Stimulated activated CD8-positive, alpha-beta memory T cell treated with anti-CD3 and anti-CD28 coated beads, Interleukin-4, amount 100 ng/mL, for 1 hour (primary cell): ENCODE data around the gene GLRA2.
"Not testable (repeated sequence)": the region's sequence is repeated elsewhere in the genome, so short reads cannot be mapped to it uniquely, and the experiment has no call there.

Experiments
- DNase-seq, 2 donors: peaks; one replicate each; pipeline ENCODE4 v3.0.0-alpha.2; 2020; ENCODE audit warnings: low read depth in 2 of 2, low spot score in 1 of 2

Gene GLRA2

DNA sequence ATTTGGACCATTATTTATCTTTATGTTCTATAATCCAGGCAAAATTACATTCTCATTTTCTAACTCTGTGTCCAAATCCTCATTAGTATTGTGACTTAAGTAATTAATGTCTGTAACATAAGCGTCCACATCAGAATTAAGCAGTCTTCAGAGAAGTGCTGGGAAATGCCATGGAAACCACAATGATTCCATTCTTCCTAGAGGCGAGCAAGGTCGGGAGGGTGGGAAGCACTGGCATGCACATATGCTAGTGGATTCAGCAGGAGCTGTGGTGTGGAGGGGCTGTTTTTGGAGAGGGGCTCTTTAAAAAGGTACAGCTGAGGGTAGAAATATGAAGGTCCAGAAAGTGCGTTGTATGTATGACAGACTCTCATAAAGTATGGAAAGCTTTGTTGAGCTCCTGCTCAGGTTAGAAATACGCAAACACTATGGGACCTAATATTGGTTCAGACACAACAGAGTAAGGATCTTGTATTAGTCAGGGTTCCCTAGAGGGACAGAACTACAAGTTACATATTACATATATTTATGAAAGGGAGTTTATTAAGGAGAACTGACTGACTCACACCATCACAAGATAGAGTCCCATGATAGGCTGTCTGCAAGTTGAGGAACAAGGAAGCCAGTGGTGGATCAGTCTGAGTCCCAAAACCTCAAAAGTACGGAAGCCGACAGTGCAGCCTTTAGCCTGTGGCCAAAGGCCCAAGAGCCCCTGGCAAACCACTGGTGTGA, 61.5 kb downstream of the GLRA2 start:
- DNase-seq, result no peak

DNA sequence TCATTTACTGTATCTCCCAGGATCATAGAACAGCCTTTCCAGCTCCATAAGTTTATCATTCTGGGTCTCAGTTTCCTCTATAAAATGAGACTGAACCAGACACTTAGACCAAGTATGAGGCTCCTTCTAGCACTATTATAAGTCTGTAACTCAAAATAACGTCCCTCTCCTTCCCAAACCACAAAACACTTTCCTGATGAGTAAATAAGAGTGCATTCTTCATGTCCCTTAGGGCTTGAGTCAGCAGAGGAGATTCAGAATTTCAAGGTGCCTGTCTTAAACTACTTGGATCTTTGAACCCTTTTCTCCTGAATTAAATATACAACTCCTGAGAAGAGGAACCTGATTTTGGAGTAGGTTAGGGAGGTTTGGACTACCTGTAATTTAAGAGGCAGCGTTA, 62.6 kb downstream of the GLRA2 start:
- DNase-seq, result no peak

DNA sequence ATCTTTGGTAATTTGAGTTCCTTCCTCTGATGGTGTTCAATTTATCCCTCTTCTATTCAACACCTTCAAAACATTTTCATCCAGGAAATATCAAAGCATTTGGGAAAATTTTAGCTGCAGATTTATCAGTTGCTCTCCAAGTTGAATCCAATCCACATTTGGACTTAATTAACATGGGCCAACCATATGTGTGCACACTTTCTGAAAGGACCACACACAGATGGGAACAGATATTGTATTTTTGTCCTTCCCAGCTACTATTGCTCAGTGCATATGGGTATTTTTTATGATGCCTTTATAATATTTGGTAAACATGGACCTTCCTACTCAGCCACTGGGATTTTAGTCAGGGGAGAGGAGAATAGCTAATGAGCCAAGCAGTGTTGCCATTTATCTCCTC, 65.2 kb downstream of the GLRA2 start:
- DNase-seq, result no peak

DNA sequence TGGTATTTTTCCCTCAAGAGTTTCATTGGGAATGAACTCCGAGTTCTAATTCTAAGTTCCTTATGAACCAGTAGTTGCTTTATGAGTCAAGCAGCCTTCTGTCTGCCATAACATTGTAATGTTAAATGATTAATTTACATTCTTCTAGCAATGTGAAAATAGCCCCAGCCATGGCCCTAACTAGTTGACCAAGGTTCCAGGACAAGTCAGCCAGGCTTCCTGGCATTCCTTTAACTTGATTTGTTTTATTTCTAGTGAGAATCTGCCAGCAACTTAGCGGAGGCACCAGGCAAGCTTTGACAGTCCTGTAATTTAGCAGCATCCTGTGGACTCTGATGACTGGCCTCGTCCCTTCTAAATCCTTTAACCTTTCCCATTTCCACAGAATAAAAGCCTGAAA, 69.0 kb downstream of the GLRA2 start:
- DNase-seq, result no peak

DNA sequence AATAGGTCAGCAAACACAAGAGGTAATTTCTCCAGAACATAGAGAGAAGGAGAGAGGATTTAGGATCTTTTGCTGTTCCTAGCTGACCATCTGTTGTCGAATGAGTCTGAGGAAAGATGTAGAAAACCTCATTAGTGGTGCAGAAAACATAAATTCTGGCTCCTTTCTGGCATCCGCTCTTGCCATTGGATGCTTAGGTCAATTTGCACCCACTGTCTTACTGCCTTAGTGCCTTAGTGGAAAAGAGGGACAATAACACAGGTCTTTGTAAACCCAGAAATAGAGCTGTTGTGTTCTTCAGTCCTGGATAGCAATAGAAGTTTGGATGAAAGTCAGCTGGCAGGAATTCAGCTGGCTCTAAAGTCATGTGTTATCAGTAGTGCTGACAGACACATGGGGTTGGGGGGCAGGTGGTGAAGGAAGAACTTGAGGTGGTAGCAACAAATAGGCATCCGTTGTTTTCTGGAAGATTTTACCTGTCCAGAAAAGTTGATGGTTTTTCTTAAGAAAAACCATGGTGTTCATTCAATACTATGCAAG, 78.2 kb downstream of the GLRA2 start:
- no peak for DNase-seq

DNA sequence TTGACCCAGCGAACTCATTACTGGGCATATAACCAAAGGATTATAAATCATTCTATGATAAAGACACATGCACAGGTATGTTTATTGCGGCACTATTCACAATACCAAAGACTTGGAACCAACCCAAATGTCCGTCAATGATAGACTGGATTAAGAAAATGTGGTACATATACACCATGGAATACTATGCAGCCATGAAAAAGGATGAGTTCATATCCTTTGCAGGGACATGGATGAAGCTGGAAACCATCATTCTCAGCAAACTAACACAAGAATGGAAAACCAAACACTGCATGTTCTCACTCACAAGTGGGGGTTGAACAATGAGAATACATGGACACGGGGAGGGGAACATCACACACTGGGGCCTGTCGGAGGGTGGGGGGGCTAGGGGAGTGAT, 83.1 kb downstream of the GLRA2 start:
- not testable (repeated sequence) for DNase-seq

DNA sequence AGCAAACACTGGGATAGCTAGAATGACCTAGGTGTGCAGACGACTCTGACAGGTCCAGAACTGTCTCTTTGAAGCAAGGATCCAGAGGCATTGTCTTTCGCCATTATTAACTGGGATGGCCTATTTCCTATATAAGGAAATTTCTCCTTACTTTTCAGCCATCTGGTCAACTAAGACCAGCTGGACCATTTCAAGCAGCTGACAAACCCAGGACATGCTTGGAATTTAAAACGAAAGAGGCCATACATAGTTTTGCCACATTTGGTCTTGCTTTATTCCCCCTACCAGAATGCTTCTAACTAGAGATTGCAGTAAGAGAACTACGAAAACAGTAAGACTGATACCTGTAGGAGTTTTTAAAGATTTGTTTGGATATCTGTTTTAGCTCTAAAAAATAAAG, 87.0 kb downstream of the GLRA2 start:
- no peak for DNase-seq

DNA sequence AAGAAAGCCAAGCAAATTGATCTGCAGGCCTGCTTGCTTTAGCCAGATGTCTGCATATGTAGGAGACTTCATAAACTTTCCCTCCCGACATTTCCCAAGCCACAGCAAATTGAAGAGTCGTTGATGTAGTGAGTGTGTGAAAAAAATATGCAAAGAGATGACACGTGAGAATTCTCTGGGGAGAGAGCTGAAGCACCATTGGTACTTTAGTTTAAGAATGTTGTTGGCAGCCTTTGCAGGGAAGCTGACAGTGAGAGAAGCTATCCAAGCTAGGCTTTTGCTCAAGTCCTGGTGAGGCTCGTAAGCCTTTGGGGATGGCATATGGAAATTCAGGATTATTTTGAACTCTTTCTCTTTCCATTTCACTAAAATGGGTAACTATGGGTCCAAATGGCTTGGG, 87.5 kb downstream of the GLRA2 start:
- no peak for DNase-seq

DNA sequence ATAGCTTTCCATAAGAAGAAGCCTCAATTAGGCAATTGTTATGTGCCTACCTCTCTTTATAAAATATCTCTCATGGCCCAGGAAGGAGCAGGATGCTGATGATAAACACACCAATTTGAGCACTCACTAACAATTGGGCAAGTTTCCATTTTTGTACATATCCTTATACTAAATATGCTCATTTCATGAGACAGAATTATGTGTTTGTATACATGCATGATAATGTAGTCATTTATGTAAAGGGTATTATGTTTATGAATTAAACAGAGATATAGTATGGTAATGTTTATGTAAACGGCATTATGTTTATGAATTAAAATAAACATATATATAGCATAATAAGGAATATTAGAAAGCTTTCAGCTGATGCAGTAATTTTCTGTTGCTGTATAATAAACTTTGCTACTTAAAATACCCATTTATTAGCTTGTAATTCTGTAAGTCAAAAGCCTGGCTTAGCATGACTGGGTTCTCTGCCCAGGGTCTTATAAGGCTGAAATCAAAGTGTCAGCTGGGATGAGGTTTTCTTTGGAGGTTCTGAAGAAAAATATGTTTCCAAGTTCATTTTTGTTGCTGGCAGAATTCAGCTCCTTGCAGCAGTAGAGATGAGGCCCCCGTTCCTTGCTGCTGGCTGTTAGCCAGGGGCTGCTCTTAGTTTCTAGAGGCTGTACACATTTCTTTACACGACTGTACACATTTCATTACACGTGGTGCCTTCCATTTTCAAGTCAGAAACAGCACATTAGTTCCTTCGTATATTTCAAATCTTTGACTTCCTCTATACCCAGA, 89.0 kb downstream of the GLRA2 start:
- no peak for DNase-seq

DNA sequence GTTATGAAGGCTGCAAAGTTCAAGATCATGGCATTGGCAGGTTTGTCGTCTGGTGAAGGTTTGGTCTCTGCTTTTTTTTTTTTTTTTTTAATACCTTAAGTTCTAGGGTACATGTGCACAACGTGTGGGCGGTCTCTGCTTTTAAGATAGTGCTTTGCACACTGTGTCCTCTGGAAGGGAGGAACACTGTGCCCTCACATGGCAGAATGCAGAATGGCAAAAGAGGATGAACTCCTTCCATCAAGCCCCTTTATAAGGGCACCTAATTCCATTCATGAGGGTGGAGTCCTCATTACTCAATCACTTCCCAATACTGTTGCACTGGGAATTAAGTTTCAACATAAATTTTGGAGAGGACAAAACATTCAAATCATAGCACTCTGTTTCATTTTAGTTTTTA, 101.4 kb downstream of the GLRA2 start:
- DNase-seq, result no peak

DNA sequence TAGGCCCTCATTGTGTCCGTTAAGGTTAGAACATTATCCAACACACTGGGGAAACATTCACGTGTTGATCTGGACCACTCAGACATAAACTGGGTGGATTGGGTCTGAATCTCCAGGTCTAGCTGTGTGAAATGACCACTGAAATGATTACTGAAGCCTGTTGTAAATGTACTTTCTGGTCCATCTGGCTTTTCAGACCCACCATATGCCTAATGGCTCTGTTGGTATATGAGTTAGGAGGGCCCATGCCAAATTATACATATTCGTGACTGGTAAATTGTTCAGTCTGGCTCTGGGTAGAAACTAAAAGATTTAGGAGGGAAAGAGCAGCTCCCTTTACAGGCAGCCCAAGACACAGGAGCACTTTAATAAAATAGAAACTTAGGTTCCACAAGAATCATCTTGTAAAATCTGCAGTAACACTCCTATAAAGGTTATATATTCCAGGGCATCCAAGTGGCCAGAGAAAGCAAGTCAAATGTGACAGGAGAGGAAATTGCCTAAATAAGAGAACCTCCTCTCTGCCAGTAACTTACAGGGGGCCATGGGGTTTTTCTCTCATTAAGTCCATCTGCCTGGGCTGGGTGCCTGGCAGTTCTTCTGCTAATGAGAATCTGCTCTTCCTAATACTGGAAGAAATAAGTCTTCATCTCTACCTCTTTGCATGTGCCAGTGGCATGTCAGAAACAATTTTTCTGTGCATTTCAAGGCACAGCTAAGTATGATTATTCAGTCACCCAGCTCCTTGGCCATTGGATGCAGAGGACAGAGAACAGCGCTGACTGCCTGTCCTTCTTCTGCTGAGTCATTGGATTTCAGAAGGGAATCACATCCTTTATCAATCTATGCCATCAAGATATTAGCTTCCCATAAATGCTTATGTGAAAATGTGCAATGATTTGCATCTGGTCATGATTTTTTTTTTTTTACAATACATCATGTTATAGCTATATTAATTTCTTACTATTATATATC, 112.6 kb downstream of the GLRA2 start:
- DNase-seq, result no peak

DNA sequence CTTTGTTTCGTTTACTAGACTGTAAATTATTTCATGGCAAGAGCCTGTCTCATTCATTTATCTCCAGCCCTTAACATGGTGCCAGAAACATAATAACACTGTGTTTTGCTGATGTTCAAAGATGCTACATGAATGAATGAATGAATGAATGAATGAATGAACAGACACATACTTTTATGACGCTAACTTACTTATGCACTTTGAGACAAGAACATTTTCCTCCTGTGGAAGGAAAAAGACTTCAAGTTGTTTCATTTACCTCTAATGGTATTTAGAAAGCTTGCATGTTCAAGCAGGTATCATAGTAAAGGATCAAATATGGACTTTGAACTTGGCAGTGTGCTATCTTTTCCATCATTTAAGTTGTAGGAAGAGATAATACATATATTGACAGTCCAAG, 131.6 kb downstream of the GLRA2 start:
- DNase-seq, result no peak

DNA sequence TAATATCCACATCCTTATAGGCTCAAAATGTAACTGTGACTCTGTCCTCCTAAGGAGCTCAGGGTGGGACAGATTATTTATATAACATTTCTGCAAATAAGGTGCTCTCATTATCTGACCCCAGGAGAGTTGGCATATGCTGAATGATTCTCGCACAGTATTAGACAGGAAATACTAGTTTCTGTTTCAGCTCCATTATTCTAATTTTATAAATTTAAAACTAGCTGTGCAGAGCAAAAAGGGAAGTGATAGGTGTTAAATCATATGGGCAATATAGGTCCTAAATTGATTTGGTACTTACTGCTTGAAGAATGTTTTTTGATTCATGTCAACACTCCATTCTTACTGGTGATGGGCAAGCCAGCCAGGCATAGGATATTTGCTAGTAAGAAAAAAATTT, 141.5 kb downstream of the GLRA2 start:
- no peak for DNase-seq

DNA sequence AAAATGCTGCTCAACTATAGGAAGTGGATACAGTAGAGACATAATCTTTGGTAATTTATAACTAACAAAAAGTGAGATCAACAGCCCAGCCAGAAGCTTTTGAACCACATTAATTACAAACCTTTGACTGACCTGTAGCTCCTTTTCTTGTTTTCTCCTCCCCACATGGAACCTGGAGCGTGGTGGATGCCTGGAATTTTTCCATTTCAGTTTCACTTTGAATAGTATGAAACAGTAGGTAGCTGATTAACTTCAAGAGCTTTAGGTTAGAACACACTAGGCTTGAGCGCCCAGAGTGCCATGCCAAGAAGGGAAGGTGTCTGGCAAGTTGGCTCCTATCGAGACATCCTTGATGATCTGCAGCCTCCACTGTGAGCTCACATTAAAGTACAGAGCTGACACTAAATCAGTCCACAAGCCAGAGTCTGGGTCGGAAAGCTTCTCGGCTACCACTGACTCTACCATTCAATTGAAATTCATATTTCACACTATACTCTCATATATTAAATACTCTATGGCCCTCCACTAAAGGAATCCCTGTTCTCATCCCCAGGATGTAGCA, 143.4 kb downstream of the GLRA2 start:
- DNase-seq, result no peak

DNA sequence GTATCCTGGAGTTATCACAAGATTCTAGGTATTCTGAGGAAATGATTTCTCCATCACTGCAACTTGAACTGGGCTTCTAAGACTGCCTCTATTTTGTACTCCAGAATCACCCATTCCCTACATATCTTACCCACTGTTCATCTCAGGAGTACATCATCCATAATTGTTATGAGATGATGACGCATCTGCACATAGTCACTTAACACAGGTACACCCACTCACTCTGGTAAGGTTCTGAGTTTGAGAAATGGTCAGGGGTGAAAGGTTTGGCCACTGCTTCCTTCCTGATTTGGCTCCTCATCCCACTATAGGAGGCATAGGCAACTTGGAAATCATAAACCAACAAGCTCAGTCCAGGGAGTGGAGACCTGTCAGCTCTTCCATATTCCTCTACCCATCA, 143.9 kb downstream of the GLRA2 start:
- DNase-seq, result no peak

DNA sequence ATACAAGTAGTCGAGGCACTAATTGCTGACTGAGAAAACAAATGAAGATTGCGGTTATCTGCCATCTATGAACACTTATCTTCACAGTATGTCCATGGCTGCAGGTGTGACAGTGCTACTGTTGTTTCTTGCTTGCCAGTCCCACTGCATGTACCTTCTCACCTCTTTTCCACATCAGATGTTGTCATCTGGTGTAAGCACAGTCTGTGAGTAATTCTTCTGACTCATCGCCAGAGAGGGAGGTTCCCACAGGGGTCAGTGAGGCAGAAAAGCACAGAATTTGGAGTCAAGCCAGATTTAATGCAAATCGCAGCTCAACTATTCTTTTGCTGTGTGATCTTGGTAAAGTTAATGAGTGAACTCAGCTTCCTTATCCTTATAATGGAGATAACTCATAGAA, 144.4 kb downstream of the GLRA2 start:
- no peak for DNase-seq

DNA sequence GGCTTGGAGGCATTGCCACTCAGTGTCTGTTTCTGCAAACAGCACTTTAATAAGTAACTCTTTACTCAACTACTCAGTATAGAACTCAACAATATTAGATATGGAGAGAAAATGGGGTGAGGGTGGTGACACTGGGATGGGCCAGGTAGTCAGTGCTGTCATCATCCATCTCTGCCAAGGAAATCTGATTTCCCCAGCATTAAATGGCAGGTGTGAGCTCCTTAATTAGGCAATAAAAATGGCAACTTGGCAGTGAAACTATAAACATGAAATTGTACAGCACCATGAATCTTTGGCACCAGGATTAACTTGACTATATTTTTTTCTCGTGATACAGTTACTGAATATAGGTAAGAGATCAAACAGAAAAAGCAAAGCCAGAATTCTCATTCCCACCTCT, 146.2 kb downstream of the GLRA2 start:
- no peak for DNase-seq

DNA sequence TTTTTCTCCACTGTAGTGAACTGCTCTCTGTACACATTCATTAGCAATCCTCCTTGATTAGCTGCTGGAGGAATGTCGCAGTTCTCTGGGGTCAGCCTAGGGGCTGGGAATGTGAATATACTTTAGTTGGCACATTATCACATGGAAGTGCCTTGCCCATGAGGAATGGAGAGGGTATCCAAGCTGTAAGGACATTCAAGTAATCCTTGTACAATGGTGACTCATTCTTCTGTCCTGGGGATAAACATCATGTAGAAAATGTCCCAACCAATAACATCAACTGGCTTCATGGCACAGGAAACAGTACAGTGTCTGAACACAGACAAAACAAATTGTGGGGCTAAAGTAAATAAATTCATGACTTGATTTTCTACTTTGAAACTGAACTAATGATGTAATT, 147.1 kb downstream of the GLRA2 start:
- DNase-seq, result no peak

DNA sequence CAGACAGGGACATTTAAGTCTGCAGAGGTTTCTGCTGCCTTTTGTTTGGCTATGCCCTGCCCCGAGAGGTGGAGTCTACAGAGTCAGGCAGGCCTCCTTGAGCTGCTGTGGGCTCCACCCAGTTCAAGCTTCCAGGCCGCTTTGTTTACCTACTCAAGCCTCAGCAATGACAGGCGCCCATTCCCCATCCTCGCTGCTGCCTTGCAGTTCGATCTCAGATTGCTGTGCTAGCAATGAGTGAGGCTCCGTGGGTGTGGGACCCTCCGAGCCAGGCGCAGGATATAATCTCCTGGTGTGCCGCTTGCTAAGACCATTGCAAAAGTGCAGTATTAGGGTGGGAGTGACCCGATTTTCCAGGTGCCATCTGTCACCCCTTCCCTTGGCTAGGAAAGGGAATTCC, 159.0 kb downstream of the GLRA2 start:
- not testable (repeated sequence) for DNase-seq

DNA sequence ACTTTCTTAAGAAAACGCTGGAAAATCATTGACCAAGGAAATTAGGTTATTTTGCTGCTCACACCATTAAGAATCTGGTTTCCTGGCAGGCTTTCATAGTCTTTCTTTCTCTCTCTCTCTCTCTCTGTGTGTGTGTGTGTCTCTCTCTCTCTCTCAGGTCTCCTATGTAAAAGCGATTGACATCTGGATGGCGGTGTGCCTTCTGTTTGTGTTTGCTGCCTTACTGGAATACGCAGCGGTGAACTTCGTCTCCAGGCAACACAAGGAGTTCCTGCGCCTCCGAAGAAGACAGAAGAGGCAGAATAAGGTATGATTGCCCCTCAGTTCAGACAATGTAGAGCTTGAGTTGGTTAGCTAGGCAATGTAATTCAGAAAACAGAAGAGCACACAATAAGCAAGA, 161.2 kb downstream of the GLRA2 start:
- no peak for DNase-seq

DNA sequence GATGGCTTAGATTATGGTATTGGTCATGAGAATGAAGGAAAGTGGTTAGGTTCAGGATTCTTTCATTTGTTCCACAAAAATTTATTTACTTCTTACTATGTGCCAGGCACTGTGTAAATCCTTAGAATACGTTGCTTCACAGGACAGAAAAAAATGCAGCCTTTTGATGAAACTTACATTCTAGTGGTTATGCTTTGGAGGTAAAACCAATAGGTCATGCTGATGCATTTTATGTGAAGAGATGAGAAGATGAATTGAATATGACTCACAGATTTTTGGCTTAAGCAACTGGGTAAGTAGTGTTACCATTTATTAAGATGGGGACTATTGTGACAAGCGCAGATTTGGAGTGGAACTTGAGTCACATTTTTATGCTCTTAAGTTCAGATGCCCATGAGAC, 165.3 kb downstream of the GLRA2 start:
- no peak for DNase-seq
